OCI-LY1 (cell line): ENCODE data around the gene RPS24.
"Not testable (repeated sequence)": the region's sequence is repeated elsewhere in the genome, so short reads cannot be mapped to it uniquely, and the experiment has no call there.

Experiments used
- H2AFZ ChIP-seq: fragments of 200-600 bp; sonication (generic), shearing (Covaris generic); 2 replicates; pipeline ENCODE4 v1.6.0; 2014; ENCODE audit warnings: antibody characterized with exemption, mild to moderate bottlenecking, low read length
- H3F3A ChIP-seq: fragments of 200-600 bp; sonication (generic), shearing (Covaris generic); 2 replicates; pipeline ENCODE4 v1.6.0; 2014; ENCODE audit warnings: mild to moderate bottlenecking, antibody characterized with exemption, low read length, moderate library complexity; ENCODE audit not compliant: insufficient read depth
- H3K27ac ChIP-seq: fragments of 200-600 bp; sonication (generic); 2 replicates; pipeline ENCODE4 v1.5.1; 2014; ENCODE audit warnings: low read length, mixed run types, mild to moderate bottlenecking, low read depth; ENCODE audit not compliant: poor library complexity, severe bottlenecking
- H3K27me3 ChIP-seq: fragments of 200-600 bp; sonication (generic); 2 replicates; pipeline ENCODE4 v1.6.0; 2014; ENCODE audit warnings: antibody characterized with exemption, mild to moderate bottlenecking, low read length, moderate library complexity; ENCODE audit not compliant: insufficient read depth
- H3K36me3 ChIP-seq: fragments of 200-600 bp; sonication (generic); 2 replicates; pipeline ENCODE4 v1.6.1; 2014; ENCODE audit warnings: mild to moderate bottlenecking, antibody characterized with exemption, low read length, moderate library complexity, mixed read lengths; ENCODE audit not compliant: insufficient read depth
- H3K4me1 ChIP-seq: fragments of 200-600 bp; sonication (generic); 2 replicates; pipeline ENCODE4 v1.5.1; 2014; ENCODE audit warnings: mild to moderate bottlenecking, low read length, moderate library complexity; ENCODE audit not compliant: insufficient read depth, severe bottlenecking
- H3K4me2 ChIP-seq: fragments of 200-600 bp; sonication (generic), shearing (Covaris generic); 2 replicates; pipeline ENCODE4 v1.6.1; 2014; ENCODE audit warnings: low read length
- H3K4me3 ChIP-seq: fragments of 200-600 bp; sonication (generic); 2 replicates; pipeline ENCODE4 v1.5.1; 2014; ENCODE audit warnings: low read length, low read depth, mild to moderate bottlenecking, mixed read lengths; ENCODE audit not compliant: poor library complexity, severe bottlenecking
- H3K79me2 ChIP-seq: fragments of 200-600 bp; shearing (Covaris generic); 2 replicates; pipeline ENCODE4 v1.6.1; 2016; ENCODE audit warnings: mixed run types, low read length, mixed read lengths; ENCODE audit not compliant: insufficient read depth
- H3K9ac ChIP-seq: fragments of 200-600 bp; sonication (generic), shearing (Covaris generic); 2 replicates; pipeline ENCODE4 v1.6.1; 2014; ENCODE audit warnings: mild to moderate bottlenecking, low read length, mixed read lengths
- H3K9me2 ChIP-seq: fragments of 200-600 bp; sonication (generic), shearing (Covaris generic); 2 replicates; pipeline ENCODE4 v1.6.1; 2014; ENCODE audit warnings: low read depth, mild to moderate bottlenecking, low read length, mixed read lengths
- H3K9me3 ChIP-seq: fragments of 200-600 bp; shearing (Covaris generic); 2 replicates; pipeline ENCODE4 v1.6.1; 2014; ENCODE audit warnings: low read length, mixed read lengths
- H4K20me1 ChIP-seq: fragments of 200-600 bp; sonication (generic), shearing (Covaris generic); 2 replicates; pipeline ENCODE4 v1.6.0; 2016; ENCODE audit warnings: mild to moderate bottlenecking, low read length; ENCODE audit not compliant: insufficient read depth
- EZH2 ChIP-seq: fragments of 200-600 bp; sonication (generic), shearing (Covaris generic); IDR thresholded peaks from 2 replicates; pipeline ENCODE4 v1.8.0; 2017; ENCODE audit warnings: borderline replicate concordance, mixed run types, mild to moderate bottlenecking, antibody characterized with exemption, low read length, moderate library complexity, mixed read lengths
- TF ChIP-seq, protein P1 (sequence below): fragments of 200-600 bp; sonication (generic), shearing (Covaris generic); IDR thresholded peaks from 2 replicates; pipeline ENCODE4 v1.5.1; 2017; ENCODE audit warnings: mild to moderate bottlenecking, antibody characterized with exemption, low read length, moderate library complexity, mixed read lengths

RPS24 gene

DNA sequence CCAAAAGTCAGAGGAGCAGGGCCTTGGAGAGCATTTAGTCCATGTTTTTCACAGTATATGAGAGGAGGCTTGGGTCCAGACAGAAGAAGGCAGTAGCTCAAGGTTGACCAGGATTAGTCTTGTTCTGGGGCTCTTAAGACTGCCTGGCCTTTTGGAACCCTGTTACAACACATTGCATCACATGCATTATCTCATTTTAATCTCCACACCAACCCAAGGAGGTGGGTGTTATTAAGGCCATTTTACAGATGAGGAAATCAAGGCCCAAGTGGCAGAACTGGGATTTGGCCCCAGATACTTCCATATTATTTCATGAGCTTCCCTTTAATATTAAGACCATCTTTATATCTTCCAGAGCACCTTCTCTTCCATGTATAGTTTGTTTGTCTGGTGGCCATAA is 38.8 kb downstream of the RPS24 start:
- Histone ChIP-seq H3K9me3 (no peaks in the 10 kb centered on the region), H3K9ac (no peak overlapping the region), H2AFZ (no peak overlapping the region), H3K36me3 (no peaks in the 10 kb centered on the region), H4K20me1 (no peaks in the 10 kb centered on the region), H3K4me2 (no peak overlapping the region), H3K4me3 (no peak overlapping the region), H3K9me2 (no peaks in the 10 kb centered on the region), H3F3A (no peaks in the 10 kb centered on the region), H3K79me2 (no peaks in the 10 kb centered on the region), H3K27me3 (0 out of 2 replicates have a peak, but pooled peaks cover 5% of the 10 kb centered on the region), H3K4me1 (no peaks in the 10 kb centered on the region), H3K27ac (no peak overlapping the region)
- TF ChIP-seq EZH2, result no peak
- TF ChIP-seq, protein P1, sequence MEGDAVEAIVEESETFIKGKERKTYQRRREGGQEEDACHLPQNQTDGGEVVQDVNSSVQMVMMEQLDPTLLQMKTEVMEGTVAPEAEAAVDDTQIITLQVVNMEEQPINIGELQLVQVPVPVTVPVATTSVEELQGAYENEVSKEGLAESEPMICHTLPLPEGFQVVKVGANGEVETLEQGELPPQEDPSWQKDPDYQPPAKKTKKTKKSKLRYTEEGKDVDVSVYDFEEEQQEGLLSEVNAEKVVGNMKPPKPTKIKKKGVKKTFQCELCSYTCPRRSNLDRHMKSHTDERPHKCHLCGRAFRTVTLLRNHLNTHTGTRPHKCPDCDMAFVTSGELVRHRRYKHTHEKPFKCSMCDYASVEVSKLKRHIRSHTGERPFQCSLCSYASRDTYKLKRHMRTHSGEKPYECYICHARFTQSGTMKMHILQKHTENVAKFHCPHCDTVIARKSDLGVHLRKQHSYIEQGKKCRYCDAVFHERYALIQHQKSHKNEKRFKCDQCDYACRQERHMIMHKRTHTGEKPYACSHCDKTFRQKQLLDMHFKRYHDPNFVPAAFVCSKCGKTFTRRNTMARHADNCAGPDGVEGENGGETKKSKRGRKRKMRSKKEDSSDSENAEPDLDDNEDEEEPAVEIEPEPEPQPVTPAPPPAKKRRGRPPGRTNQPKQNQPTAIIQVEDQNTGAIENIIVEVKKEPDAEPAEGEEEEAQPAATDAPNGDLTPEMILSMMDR, result no peak

DNA sequence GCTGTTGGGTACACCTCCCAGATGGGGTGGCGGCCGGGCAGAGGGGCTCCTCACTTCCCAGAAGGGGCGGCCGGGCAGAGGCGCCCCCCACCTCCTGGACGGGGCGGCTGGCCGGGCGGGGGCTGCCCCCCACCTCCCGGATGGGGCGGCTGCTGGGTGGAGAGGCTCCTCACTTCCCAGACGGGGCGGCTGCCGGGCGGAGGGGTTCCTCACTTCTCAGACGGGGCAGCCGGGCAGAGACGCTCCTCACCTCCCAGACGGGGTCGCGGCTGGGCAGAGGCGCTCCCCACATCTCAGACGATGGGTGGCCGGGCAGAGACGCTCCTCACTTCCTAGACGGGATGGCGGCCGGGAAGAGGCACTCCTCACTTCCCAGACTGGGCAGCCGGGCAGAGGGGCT is 42.1 kb downstream of the RPS24 start:
- H3K9me2 ChIP-seq, H3K9ac ChIP-seq, H3K27me3 ChIP-seq, H3K36me3 ChIP-seq, H4K20me1 ChIP-seq, H3K4me3 ChIP-seq, H3K4me2 ChIP-seq, H3K27ac ChIP-seq, H3K9me3 ChIP-seq, H3K79me2 ChIP-seq, H3K4me1 ChIP-seq, H3F3A ChIP-seq, H2AFZ ChIP-seq: not testable (repeated sequence)

DNA sequence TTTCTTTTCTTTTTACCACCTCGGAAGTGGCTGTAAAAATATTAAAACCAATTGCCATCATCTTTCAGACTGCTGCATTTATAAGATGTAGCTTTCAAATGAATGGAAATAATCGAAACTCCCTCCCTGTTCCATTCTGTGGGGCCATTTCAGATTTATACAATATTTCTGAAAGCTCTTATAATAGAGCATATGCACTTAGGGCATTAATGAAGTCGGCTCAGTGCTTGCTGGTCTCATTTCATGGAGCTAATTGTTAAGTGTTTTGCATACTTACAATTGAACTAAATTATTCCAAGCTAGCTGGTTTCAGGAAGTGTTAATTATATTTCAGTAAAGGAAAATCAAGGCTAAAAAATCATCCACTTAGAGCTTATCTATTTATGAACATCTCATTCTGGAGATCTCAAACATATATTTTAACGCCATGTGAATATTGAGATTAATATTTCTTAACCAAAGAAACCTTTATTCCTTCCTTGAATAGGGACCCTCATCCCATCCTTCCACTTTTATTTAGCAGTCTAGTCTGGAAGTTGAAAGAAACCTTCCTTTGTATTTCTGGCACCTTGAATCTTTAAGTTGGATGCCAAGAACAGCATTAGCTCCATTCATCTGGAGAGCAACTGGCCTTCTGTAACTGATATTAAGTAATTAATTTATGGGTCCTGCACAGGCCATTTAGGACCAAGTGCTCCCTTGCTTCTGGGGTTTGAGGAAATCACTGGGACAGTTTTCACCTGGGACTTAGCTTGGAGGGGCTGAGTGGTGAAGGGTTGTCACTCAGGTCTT is 45.1 kb downstream of the RPS24 start:
- no peaks in the 10 kb centered on the region for H3K79me2 ChIP-seq
- H3K9me3 ChIP-seq, result no peaks in the 10 kb centered on the region
- H3K9ac ChIP-seq, result no peak overlapping the region
- no peaks in the 10 kb centered on the region for H4K20me1 ChIP-seq
- no peak overlapping the region for H3K4me2 ChIP-seq
- H3K4me3 ChIP-seq, result no peak overlapping the region
- H3K27me3 ChIP-seq, result no peaks in the 10 kb centered on the region
- TF ChIP-seq, protein P1, result no peak
- no peak for TF ChIP-seq EZH2
- H3K4me1 ChIP-seq, result no peaks in the 10 kb centered on the region
- no peak overlapping the region for H3K27ac ChIP-seq
- H3F3A ChIP-seq, result no peaks in the 10 kb centered on the region
- H3K36me3 ChIP-seq, result no peaks in the 10 kb centered on the region
- H2AFZ ChIP-seq, result no peak overlapping the region
- no peaks in the 10 kb centered on the region for H3K9me2 ChIP-seq

DNA sequence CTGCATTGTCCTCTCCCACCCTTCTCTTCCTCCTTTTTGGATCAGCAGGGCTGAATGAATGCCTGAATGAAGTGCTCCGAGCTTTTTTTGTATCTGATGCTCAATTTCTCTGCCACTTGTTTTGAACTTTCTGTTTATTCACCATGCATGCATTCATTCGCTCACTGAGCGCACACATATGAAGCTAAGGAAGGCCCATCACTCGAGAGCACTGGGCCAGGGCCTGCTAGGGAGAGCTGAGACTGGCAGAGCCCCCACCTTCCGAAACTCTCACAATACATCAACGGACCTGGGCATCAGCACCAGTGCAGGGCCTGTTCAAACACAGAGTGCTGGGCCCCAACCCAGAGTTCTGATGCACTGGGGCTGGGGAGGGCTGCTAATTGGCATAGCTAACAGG is 45.7 kb downstream of the RPS24 start:
- H2AFZ ChIP-seq, result no peak overlapping the region
- TF ChIP-seq EZH2, result no peak
- TF ChIP-seq, protein P1, result no peak
- H3K9ac ChIP-seq, result no peak overlapping the region
- no peak overlapping the region for H3K27ac ChIP-seq
- no peaks in the 10 kb centered on the region for H3K9me2 ChIP-seq
- no peak overlapping the region for H3K4me2 ChIP-seq
- H3F3A ChIP-seq, result no peaks in the 10 kb centered on the region
- no peaks in the 10 kb centered on the region for H4K20me1 ChIP-seq
- H3K36me3 ChIP-seq, result no peaks in the 10 kb centered on the region
- no peaks in the 10 kb centered on the region for H3K9me3 ChIP-seq
- no peaks in the 10 kb centered on the region for H3K27me3 ChIP-seq
- no peaks in the 10 kb centered on the region for H3K79me2 ChIP-seq
- H3K4me3 ChIP-seq, result no peak overlapping the region
- H3K4me1 ChIP-seq, result no peaks in the 10 kb centered on the region
